GM21515 (cell line): Measurements from ENCODE around the gene FGFR1OP2.

Source experiments
- ATAC-seq: cut with Tn5 transposase; IDR thresholded peaks from one replicate; pipeline ENCODE4 v1.9.1; 2021; ENCODE audit not compliant: unreplicated experiment

FGFR1OP2 gene

DNA sequence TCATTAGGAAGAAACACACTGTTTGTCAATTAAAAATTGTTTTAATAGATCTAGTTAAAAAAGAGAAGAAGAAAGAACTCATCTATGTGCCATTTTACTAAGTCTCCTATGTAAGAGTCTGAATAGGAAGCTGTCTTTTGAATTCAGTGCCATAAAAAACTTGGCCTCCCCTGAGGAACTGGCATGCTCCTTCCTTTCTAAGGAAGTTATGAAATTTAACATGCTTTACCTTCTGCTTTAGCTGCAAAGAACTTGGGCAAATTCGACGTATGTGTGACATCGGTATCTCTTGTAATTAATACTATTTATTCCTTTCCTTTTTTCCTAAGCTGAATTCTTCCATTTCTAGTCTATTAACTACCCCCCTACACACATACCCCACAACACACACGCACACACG is 63.4 kb downstream of the FGFR1OP2 start:
- ATAC-seq, result no peak

DNA sequence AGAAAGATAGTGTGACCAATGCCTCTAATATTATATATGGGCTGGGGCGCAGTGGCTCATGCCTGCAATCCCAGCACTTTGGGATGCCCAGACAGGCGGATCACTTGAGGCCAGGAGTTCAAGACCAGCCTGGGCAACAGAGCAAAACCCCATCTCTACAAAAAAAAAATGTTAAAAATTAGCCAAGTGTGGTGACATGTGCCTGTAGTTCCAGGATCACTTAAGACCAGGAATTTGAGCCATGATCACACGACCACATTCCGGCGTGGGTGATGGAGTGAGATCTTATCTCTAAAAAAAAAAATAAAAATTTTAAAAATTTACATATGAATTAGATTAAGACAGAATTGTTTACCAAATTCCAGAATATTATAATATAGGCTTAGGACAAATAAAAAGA is 63.9 kb downstream of the FGFR1OP2 start:
- no peak for ATAC-seq

- ATAC-seq, result no peak
These were observed 65.4 kb downstream of the FGFR1OP2 start for GRCh38 chr12:27003421-27004381.

- ATAC-seq, result no peak
These were observed 67.2 kb downstream of the FGFR1OP2 start for GRCh38 chr12:27005495-27005894.

DNA sequence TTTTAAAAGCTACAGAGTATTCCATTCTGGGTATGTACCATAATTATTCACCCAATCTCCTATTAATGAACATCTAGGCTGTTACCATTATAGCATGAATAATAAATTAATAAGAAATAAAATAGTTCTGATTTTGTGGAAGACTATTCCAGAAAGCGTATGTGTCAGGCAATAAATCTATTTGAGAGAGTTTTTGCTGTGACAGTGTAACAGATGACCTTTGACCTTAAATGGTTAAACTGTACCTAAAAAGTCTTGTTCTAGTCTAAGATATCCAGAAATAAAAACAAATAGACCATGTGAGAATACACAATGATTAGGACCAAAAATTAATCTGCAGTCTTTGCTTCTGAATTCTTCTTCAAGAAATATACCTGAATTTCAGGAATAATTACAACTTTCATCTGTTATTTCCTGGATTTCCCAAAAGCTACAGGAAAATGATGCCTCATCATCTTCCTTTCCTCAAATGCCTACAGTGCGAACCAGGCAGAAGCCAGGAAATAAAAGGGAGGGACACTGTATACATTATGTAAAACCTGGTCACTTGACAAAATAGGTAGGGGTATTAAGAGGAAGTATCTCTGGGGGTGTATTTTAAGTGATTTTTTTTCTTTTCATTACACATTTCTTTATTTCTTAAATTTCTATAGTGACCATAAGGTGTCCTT is 68.7 kb downstream of the FGFR1OP2 start:
- no peak for ATAC-seq

- ATAC-seq, result no peak
These were observed 69.8 kb downstream of the FGFR1OP2 start for GRCh38 chr12:27008081-27008480.

DNA sequence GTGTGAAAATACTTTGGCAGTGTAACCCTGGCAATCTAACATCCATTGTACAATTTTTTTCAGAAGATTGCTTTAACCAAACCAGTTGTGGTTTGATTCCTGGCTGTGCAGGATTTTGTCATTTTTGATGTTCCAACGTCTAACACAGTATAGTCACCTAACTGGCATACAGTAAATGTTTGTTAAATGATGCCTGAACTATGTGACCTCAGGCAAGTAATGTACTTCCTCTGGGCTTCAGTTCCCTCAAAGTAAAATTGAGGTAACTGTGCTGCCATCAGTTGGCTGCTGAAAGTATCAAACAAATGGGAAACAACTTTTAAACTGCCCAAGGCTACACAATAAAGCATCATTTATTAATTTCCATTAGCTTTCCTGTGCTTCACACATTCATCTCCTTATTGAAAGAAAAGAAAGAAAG is 71.6 kb downstream of the FGFR1OP2 start:
- no peak for ATAC-seq

DNA sequence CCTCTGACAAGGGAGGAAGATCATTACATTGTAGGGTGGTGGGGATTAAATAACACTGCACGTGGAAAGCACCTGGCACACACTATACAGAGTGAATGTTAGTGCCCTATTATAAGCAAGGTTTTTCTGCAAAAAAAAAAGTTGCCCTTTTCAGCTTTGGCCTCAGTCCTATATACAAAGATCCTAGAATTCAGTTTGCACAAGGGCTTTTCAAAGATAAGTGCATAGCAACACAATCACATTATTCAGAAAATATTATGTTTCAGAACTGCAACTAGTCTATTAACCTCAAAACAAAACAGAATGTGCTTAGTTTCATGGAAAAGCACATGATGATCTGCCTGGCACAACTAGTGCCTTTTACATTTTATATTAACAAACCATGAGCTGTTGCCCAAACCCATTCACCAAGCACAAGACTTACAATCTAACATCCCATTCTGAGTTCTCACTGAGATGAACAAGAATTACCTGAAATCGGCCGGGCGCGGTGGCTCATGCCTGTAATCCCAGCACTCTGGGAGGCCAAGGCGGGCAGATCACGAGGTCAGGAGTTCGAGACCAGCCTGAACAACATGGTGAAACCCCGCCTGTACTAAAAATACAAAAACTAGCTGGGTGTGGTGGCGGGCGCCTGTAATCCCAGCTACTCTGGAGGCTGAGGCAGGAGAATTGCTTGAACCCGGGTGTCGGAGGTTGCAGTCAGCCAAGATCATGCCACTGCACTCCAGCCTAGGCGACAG is 74.1 kb downstream of the FGFR1OP2 start:
- no peak for ATAC-seq

DNA sequence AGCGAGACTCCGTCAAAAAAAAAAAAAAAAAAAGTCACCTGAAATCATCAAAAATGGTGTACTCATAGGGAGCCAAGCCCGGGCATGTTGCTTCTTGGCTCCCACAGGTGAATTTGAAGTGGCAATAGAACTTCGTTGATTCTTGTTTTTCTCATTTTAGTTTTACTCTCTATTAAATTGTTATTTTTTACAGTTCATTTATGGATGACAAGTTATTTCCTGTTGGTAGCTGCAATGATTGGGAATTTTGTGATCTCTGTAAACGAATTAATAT is 74.6 kb downstream of the FGFR1OP2 start:
- ATAC-seq, result no peak

DNA sequence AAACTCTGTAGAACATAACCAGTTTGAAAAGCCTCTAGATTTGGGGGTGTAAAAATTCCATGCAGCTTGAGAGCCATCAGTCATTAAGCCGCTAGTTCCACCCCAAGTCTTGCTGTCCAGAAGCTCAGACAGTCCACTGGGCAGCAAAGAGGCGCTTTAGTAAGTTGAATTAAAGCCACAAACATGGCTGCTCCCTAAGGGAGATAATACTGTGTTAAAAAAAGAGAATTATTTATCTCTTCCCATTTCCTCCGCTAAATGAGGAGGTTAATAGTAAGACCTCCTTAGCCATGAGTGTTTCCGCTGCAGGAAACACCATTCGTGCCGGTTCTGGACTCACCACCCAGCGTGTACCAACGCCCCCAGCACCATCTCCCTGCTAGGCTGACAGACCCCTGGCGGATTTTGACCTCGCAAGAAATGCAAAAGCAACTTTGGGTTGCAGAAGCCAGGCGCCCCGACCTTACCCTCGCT is 75.4 kb downstream of the FGFR1OP2 start:
- ATAC-seq, result peak; percentile 24

DNA sequence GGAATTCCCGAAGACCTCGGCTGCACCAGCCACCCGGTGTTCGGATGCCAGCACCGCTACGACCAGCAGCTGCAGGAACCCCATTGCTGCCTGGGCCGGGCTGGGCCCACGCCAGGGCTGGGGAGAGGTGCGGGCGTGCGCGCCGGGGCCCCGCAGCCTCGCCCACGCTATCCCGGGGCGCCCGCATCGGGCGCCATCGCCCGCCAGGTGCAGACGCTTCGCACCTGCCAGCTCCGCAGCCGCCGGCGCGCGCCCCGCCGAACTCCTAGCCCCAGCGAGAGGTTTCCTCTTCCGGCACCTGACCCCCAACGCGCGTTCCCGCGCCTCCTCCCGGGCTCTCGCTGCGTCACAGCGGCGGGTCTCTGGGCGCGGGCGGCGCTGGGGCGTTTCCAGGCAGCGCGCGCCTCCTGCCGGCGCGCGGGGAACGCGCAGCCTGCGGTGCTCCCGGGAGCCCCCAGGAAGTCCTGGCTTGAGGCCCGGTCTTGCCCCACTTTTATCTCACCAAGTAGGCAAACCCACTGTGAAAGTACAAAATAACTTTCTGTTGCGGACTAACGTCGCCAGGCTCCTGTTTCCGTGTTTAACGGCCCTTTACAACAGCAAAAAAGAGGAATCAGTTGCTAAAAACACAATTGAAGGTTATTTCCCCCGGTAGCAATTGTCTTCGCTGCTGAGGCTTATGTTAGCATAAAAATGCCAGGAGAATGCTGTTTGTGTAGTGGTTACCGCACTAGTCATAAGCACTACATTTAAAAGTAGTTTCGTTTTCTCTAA is 76.0 kb downstream of the FGFR1OP2 start, which contains the start of gene TM7SF3:
Gene TM7SF3 (minus strand): TSS at position 300 of the 774 bp plus-strand sequence. CDS start 216 bp downstream, at position 84.
- peak; percentile 89 for ATAC-seq

DNA sequence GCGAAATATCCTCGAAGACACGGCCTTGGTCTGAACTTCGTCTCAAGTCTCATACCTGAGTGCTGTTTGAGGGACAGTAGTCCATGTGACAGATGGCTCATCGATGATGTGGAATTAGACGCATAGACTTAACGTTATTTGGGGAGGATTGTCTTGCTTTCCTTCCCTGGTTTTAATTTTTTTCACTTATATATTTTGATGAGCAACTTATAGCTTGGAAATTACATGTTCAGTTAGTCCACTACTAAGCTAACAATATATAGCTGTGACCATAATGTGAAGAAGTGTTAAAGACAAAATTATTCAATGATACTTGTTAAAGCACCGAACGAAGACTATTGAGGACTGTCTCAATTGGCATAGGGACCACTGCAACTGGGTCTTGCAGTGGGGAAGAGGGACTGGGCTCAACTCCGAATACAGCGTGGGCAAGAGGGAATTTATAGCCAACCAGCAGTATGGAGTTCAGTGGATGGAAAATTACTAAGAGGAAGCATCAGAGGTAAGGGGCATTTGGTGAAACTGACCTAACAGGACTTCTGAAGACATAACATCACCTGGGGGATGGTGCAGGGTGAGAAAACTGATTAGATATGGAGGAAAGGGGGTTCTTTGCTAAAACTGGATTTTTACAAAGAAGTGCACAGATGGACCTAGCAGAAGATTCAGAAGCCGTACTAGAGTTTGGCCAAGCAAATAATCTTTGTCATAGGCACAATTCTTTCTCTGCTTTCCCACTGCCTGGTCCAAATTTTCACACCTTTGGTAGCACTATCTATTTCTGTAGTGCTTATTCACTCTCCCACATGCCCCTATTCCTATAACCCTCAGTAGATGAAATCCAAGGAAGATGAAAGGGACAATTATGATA is 76.8 kb downstream of the FGFR1OP2 start:
- ATAC-seq, result peak; percentile 30

GRCh38 chr12:27015730-27016076 is 77.4 kb downstream of the FGFR1OP2 start:
- ATAC-seq, result no peak
